Measurements from ENCODE around the gene TRIM56. TPM values are rescaled to one million over a fixed set of nuclear protein-coding genes. Genes with fewer than 3 reads are reported as not detected.
"Not testable (repeated sequence)": the region's sequence is repeated elsewhere in the genome, so short reads cannot be mapped to it uniquely, and the experiment has no call there.

TRIM56 gene
- total RNA-seq, 2 donors from 2014 or later, result 16.5 to 23.0 TPM

DNA sequence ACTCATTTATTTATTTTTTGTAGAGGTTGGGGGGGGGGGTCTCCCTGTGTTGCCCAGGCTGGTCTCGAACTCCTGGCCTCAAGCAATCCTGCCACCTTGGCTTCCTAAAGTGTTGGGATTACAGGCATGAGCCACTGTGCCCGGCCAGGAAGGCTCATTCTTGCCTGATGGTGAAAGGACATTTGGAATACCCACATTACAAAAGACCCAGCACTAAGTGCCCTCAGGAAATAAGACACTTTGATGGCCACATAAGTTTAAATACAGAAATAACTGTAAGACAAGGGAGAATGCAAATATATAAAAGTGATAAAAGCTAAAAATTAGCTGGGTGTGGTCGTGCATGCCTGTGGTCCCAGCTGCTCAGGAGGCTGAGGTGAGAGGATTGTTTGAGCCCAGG is 33.6 kb downstream of the TRIM56 start:
- TF ChIP-seq, protein P1, sequence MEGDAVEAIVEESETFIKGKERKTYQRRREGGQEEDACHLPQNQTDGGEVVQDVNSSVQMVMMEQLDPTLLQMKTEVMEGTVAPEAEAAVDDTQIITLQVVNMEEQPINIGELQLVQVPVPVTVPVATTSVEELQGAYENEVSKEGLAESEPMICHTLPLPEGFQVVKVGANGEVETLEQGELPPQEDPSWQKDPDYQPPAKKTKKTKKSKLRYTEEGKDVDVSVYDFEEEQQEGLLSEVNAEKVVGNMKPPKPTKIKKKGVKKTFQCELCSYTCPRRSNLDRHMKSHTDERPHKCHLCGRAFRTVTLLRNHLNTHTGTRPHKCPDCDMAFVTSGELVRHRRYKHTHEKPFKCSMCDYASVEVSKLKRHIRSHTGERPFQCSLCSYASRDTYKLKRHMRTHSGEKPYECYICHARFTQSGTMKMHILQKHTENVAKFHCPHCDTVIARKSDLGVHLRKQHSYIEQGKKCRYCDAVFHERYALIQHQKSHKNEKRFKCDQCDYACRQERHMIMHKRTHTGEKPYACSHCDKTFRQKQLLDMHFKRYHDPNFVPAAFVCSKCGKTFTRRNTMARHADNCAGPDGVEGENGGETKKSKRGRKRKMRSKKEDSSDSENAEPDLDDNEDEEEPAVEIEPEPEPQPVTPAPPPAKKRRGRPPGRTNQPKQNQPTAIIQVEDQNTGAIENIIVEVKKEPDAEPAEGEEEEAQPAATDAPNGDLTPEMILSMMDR (conservative IDR thresholded peaks at IDR 0.05), result no peak
- Histone ChIP-seq H3K36me3 (ENCODE audit: control insufficient read depth, insufficient read depth, low read length) (no peaks in the 10 kb centered on the region), H3K9ac (ENCODE audit: extremely low read depth, low read length, poor library complexity, severe bottlenecking) (no peak overlapping the region), H3K27me3 (ENCODE audit: control insufficient read depth, insufficient read depth, low read length, poor library complexity, severe bottlenecking) (no peaks in the 10 kb centered on the region), H3K9me3 (ENCODE audit: control insufficient read depth, low read length) (no peaks in the 10 kb centered on the region), H3K4me1 (ENCODE audit: control insufficient read depth, insufficient read depth, low read length) (peaks cover 3% of the 10 kb centered on the region), H3K27ac (ENCODE audit: low read depth, low read length) (no peak overlapping the region), H3K4me3 (ENCODE audit: low read length) (no peak overlapping the region)
- no peaks in the 10 kb centered on the region for H3K9me3 Mint-ChIP-seq
- no peak for DNase-seq
- H3K36me3 Mint-ChIP-seq (ENCODE audit: low read depth), result no peaks in the 10 kb centered on the region
- WGBS, 2 experiments (ENCODE audit: insufficient coverage in 1 of 2, insufficient read length in 1 of 2), result 81 to 88% methylated on average over 1 to 3 of the region's 3 CpGs
- no peak overlapping the region for H3K4me3 Mint-ChIP-seq
- peaks cover 4% of the 10 kb centered on the region for H3K27me3 Mint-ChIP-seq (ENCODE audit: insufficient read depth)
- peaks cover 8% of the 10 kb centered on the region for H3K4me1 Mint-ChIP-seq
- no peak overlapping the region for H3K27ac Mint-ChIP-seq

DNA sequence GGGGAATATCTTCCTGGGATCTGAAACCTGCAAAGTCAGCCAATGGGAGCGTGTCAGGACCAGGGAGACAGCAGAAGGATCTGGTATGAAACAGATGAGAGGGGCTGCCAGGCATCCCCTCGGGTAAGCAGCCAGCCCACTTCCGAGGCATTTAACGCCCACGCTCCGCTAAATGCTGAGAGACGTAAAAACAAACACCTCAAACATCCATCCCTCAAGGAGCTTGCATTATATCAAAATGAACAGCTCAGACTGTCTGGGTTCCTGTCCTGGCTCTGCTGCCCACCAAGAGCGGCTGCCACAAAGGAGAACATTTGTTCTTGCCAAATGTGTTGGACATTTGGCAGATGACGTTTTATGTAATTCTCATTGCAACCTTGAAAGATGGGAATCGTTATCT is 34.6 kb downstream of the TRIM56 start:
- 82 to 84% methylated on average over 7 to 10 of the region's 10 CpGs for WGBS, 2 experiments (ENCODE audit: insufficient coverage in 1 of 2, insufficient read length in 1 of 2)
- Mint-ChIP-seq H3K4me1 (peaks cover 14% of the 10 kb centered on the region), H3K9me3 (peaks cover 2% of the 10 kb centered on the region), H3K36me3 (ENCODE audit: low read depth) (no peaks in the 10 kb centered on the region), H3K27me3 (ENCODE audit: insufficient read depth) (peaks cover 3% of the 10 kb centered on the region), H3K4me3 (no peak overlapping the region), H3K27ac (no peak overlapping the region)
- no peak for DNase-seq
- no peak overlapping the region for H3K9ac ChIP-seq (ENCODE audit: extremely low read depth, low read length, poor library complexity, severe bottlenecking)
- no peaks in the 10 kb centered on the region for H3K36me3 ChIP-seq (ENCODE audit: control insufficient read depth, insufficient read depth, low read length)
- TF ChIP-seq, protein P1 (conservative IDR thresholded peaks at IDR 0.05), result no peak
- no peaks in the 10 kb centered on the region for H3K9me3 ChIP-seq (ENCODE audit: control insufficient read depth, low read length)
- no peak overlapping the region for H3K27ac ChIP-seq (ENCODE audit: low read depth, low read length)
- no peaks in the 10 kb centered on the region for H3K27me3 ChIP-seq (ENCODE audit: control insufficient read depth, insufficient read depth, low read length, poor library complexity, severe bottlenecking)
- H3K4me1 ChIP-seq (ENCODE audit: control insufficient read depth, insufficient read depth, low read length), result peaks cover 3% of the 10 kb centered on the region
- no peak overlapping the region for H3K4me3 ChIP-seq (ENCODE audit: low read length)

DNA sequence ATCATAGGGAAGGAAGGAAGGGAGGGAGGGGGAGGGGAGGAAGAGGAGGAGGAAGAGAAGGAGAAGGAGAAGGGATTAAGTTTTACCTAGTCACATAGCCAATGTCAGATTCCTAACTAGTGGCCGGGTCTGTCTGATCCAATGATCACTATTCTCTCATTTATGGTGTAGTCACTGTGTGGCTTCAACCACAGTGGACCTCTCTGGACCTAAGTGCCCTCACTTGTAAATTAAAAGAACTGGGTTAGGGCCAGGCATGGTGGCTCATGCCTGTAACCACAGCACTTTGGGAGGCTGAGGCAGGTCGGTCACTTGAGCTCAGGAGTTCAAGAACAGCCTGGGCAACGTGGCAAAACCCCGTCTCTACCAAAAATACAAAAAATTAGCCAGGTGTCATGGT is 35.0 kb downstream of the TRIM56 start:
- H3K27ac ChIP-seq (ENCODE audit: low read depth, low read length), result no peak overlapping the region
- H3K27ac Mint-ChIP-seq, result no peak overlapping the region
- 94% methylated on average over 4 of the region's 4 CpGs for WGBS, 2 experiments (ENCODE audit: insufficient coverage in 1 of 2, insufficient read length in 1 of 2)

DNA sequence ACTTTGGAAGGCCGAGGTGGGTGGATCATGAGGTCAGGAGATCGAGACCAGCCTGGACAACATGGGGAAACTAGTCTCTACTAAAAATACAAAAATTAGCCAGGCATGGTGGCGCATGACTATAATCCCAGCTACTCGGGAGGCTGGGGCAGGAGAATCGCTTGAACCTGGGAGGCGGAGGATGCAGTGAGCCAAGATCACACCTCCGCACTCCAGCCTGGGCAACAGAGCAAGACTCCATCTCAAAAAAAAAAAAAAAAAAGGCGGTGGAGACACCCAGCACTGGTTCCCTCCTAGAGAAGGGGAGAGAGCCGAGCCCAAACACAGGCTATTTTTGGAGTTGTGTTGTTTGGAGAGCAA is 36.3 kb downstream of the TRIM56 start:
- Mint-ChIP-seq H3K4me1 (peaks cover 23% of the 10 kb centered on the region), H3K4me3 (peak overlapping the region; percentile 27)
- H3K27me3 ChIP-seq (ENCODE audit: control insufficient read depth, insufficient read depth, low read length, poor library complexity, severe bottlenecking); H3K9ac ChIP-seq (ENCODE audit: extremely low read depth, low read length, poor library complexity, severe bottlenecking); H3K27ac Mint-ChIP-seq; H3K36me3 ChIP-seq (ENCODE audit: control insufficient read depth, insufficient read depth, low read length); H3K27me3 Mint-ChIP-seq (ENCODE audit: insufficient read depth); H3K36me3 Mint-ChIP-seq (ENCODE audit: low read depth); DNase-seq; H3K27ac ChIP-seq (ENCODE audit: low read depth, low read length); H3K4me3 ChIP-seq (ENCODE audit: low read length); H3K9me3 Mint-ChIP-seq; H3K9me3 ChIP-seq (ENCODE audit: control insufficient read depth, low read length); H3K4me1 ChIP-seq (ENCODE audit: control insufficient read depth, insufficient read depth, low read length): not testable (repeated sequence)
- WGBS, 2 experiments (ENCODE audit: insufficient coverage in 1 of 2, insufficient read length in 1 of 2), result 87 to 100% methylated on average over 3 to 9 of the region's 9 CpGs

More for the DNA sequence above, 35.0 kb downstream of the TRIM56 start:
- Histone ChIP-seq H3K27me3 (ENCODE audit: control insufficient read depth, insufficient read depth, low read length, poor library complexity, severe bottlenecking) (no peaks in the 10 kb centered on the region), H3K4me1 (ENCODE audit: control insufficient read depth, insufficient read depth, low read length) (peaks cover 3% of the 10 kb centered on the region), H3K36me3 (ENCODE audit: control insufficient read depth, insufficient read depth, low read length) (no peaks in the 10 kb centered on the region), H3K9ac (ENCODE audit: extremely low read depth, low read length, poor library complexity, severe bottlenecking) (no peak overlapping the region), H3K4me3 (ENCODE audit: low read length) (no peak overlapping the region), H3K9me3 (ENCODE audit: control insufficient read depth, low read length) (no peaks in the 10 kb centered on the region)
- Mint-ChIP-seq H3K4me3 (no peak overlapping the region), H3K9me3 (peaks cover 4% of the 10 kb centered on the region), H3K36me3 (ENCODE audit: low read depth) (no peaks in the 10 kb centered on the region), H3K4me1 (peaks cover 15% of the 10 kb centered on the region), H3K27me3 (ENCODE audit: insufficient read depth) (peaks cover 4% of the 10 kb centered on the region)
- TF ChIP-seq, protein P1 (conservative IDR thresholded peaks at IDR 0.05), result no peak
- no peak for DNase-seq
